HG02870 (cell line): ENCODE results near the gene TMBIM1.
A peak's percentile ranks its signal among the peaks of the same experiment; 100 is the strongest.

ENCODE experiments used
- ATAC-seq: cut with Tn5 transposase; IDR thresholded peaks from one replicate; pipeline ENCODE4 v1.9.1; 2021; ENCODE audit warnings: mild to moderate bottlenecking, moderate library complexity; ENCODE audit not compliant: unreplicated experiment

Gene TMBIM1, protein sequence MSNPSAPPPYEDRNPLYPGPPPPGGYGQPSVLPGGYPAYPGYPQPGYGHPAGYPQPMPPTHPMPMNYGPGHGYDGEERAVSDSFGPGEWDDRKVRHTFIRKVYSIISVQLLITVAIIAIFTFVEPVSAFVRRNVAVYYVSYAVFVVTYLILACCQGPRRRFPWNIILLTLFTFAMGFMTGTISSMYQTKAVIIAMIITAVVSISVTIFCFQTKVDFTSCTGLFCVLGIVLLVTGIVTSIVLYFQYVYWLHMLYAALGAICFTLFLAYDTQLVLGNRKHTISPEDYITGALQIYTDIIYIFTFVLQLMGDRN

DNA sequence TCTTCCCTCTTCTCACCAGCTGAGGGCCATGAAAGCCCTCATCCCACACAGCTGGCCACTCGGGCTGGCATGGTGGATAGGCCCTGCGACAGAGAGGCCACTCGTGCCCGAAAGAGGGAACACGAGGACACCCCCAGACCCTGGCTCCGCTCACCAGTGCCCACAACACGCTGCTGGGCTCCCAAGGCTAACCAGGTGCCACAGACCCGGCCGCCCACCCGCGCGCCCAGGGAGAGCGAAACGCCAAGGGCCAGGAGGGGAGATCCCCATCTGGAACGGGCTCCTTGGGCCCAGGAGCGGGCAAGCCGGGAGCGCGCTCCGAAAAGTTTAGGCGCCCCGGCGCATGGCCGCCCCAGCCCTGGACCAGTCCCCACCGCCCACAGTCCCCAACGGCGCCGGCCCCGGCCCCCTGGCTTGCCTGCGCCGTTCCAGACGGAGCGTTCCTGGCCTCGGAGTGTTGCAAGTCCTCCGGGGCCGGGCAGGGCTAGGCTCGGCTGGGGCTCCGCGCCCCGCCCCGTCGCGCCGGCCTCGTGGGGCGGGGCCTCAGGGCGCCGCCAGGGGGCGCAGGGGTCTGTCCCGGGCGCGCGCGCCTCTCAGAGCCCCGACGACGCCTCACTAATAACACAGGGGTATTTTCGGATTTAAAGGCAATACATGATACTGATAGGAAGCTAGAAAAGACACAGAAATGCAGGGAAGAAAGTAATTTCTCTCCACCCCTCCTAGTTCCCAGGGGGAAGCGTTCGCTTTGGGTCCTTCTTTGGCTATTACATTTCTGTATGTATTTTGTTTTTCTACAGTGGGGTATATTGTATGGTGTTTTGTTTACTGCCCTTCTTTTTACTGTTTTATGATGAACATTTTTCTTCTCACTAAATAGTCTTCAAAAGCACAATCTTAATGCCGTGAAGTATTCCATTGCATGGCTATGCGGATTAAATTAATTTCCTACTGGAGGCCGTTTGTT is at the start of gene TMBIM1:
TMBIM1 (minus strand) TSS at position 456 of the 967 bp plus-strand sequence. CDS start 10,362 bp downstream, outside the sequence.
- peak; percentile 60 for ATAC-seq

DNA sequence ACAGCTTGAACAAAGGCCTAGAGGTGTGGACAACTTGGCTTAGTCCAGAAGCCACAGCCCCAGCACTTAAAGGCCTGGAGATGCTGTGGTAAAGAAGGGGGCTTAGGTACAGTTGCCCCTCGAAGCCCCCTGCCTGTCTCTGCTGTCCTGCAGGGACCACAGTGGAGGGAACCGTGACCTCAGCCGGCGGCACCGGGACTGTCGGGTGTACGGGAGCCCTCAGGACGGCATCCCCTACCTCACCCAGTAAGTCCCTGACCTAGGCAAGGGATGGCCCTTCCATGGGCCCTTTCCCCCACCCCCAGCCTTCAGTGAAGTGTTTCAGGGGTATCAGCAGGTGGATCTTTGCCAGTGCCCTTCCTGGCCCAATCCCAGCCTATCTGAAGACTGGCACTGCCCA is 49.1 kb upstream of the TMBIM1 start:
- no peak for ATAC-seq

DNA sequence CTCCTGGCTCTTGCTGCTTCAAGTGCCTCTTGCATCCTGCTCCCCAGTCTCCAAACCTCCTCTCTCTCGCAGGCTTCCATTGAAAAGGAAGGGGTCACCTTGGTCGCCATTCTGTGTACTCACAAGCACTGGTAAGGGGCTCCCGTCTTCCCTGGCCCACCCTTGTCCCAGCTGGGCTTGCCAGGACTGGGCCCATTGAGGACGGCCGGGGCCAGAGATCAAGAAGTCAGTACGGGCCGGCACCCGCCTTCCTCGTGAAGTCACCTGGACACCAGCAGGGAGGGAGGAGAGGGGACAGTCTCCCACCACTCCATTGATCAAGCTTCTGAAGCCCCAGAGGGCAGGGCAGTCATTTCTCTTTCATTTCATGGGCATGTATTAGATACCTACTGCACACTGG is 48.4 kb upstream of the TMBIM1 start:
- no peak for ATAC-seq

DNA sequence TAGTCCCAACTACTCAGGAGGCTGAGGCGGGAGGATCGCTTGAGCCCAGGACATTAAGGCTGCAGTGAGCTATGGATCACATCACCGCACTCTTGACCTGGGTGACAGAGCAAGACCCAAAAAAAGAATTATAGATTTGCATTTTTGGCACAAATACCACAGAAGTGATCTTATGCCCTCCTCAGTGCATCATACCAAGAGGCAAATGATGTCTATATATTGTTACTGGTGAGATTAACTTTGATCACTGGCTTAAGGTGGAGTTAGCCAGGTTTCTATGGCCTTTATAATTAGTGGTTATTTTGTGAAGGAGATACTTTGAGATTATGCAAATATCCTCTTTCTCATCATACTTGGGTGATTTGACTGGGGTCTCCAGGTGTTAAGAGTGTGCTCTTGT is 42.2 kb upstream of the TMBIM1 start:
- no peak for ATAC-seq

DNA sequence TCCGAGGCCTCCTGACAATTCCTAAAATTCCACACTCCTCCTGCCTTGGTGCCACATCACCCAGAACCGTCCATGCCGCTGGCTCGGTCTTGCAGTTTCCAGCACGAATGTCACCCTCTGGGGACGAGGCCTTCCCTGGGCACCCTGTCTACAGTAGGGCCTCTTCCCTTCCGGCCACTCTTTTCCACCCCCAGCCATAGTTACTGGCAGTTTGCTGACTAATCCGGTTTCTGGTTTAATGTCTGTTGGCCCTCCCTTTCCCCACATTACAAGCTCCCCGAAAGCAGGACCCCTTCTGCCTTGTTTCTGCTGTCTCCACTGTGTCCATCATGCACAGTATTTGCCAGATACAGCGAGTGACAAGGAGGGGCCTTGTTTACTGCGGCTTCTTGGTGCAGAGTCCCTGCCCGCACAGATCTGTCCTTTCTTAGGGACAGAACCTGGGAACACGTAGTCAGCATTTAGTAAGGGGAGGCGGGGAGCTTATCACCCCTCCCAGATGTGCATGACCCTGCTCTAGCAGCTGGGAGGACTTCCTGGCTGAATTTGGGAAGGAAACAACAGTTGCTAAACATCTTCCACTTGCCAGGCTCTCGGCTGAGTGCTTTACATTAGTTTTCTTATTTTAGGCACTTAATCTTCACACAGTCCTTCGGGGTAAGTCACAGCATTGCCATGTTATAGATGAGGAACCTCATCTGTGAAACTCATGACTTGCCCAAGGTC is 40.8 kb upstream of the TMBIM1 start:
- no peak for ATAC-seq

DNA sequence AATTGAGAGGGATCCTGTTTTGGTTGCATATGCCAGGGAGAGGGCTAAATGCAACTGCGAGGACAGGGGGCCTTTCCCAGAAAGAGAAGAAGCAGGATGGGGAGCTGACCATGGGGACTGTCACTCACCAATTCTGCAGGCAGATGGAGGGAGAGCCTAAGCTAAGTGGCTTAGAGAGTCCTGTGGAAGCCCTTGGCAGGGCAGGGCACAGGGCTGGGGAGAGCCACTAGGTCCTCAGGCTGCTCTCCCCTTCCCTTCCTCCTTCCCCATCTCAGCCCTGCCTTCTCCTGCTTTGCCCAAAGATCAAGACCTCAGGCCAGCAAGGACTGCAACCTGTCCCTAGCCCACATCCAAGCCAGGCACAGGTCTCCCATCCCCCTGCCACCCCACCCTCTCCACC is 40.0 kb upstream of the TMBIM1 start:
- ATAC-seq = no peak

DNA sequence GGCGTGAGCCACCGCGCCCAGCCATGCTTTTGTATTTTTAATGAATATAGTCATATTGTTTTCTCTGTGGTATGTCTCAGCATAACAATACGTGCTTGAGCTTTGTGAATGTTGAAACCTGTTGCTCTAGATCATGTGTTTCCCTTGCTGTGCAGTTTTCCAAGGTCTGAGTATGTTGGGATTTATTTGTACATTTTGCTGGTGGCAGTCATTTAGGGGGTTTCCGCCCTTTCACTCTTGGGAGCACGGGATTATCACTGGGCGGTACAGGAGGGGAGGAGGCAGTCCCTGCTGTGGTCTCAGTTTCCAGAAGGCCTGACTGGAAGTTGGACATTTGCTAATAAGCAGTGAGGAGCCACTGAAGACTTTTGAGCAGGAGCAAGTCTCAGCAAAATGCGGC is 39.4 kb upstream of the TMBIM1 start:
- no peak for ATAC-seq

DNA sequence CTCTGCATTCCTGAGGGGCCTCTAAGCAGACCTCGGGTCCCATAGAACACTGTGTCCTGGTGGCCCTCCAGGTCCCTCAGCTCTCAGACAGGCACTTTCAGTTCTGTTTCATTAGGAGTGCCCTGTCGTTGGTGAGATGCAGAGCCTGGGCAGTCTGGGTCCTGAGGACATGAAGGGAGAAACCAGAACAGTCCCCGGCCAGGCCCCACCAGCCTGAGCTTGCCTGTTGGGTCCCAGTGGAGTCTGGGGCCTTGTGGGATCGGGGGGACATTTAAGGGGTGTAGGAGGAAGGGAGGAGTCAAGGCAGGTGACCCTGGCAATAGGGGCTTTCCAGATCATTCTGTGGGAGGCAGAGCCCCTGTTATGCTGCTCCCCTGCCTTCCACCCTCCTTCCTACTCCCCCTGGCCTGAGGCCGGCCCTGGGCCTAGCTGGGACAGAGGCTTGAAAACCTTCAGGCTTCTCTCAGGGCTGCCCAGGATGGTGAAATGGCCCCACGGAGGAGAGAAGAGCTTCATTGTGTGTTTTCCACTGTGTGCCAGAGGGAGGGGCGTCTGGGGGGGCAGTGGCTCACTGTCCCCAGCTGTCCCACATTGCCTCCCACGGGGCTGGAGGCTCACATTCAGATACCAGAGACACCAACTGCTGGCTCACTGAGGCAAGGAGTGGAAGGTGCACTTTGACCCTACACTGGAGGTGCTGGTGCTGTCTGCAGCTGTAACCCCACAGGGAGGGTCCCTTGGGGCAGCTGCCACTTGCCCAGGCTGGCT is 37.7 kb upstream of the TMBIM1 start:
- ATAC-seq = peak; percentile 34

DNA sequence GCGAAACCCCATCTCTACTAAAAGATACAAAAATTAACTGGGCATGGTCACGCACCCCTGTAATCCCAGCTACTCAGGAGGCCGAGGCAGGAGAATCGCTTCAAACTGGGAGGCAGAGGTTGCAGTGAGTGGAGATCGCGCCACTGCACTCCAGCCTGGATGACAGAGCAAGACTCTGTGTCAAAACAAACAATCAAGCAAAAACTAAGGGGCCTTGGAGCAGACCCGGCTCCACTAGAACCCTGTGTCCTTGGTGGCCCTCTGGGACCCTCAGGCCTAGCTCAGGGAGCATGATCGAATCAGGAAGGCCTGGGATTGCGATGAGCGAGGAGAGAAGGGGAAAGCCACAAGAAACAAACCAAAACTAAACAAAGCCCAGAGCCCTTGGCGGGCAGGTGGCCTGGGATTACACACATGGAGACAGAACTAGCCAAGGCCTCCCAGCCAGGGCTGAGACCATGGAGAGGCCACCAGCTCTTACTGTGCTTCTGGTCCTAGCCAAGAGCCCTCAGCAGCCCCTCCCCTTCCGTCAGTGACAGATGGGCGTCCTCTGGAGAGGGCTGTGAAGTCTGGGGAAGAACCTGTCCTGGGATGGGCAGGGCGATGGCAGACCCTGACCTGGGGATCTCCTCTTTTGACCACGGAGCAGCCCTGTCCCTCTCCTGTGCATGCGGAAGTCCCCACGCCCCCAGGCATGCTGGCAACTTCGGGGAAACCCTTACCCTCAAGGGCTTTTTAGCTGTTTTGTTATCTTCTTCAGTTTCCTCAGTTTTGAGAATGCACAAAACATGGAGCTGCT is 36.9 kb upstream of the TMBIM1 start:
- ATAC-seq = peak; percentile 34

DNA sequence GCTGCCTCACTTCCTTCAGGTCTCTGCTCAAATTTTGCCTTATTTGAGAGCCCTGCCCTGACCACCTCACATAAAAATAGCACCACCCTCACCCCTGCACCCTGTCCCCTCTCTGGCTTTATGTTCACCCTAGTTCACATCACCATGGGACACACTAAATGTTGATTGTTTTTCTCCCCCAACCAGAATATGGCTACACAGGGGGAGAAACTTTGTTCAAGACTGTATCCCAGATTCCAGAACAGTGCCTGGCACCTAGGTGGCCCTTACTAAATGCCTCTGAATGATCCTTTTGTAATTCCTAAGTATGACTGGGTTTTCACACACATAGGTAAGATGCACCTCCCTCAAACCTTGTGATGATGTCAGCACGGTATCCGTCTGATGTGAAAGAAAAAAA is 36.0 kb upstream of the TMBIM1 start:
- no peak for ATAC-seq

DNA sequence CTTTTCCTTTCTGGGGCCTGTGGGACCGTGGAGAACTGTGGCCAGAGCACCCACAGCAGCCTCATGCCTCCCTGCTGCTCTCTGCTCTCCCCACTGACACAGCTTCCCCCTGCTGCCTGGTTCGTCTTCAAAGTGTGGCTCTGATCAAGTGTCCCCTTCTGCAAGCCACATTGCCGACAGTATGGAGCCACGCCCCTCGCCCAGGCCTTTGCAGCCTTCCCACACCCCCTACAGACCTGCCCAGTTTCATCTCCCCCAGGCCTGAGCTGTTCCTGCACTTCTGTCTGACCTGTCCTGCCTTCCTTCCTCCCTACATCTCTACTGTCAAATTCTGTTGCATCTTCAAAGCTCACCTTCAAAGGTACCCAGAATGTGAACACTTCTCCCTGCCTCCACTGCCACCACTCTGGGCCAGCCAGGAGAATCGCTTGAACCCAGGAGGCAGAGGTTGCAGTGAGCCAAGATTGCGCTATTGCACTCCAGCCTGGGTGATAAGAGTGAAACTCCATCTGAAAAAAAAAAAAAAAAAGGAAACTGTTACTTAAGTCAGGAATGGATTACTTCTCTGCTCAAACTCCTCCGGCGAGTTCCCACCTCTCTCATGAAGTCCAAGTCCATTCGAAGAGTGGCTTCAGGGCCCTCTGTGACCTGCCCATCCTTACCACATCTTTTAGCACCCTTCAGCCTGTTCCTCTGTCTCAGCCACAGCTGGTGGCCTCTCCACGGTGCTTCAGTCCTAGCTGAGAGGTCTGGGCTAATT is 35.3 kb upstream of the TMBIM1 start:
- ATAC-seq = no peak

DNA sequence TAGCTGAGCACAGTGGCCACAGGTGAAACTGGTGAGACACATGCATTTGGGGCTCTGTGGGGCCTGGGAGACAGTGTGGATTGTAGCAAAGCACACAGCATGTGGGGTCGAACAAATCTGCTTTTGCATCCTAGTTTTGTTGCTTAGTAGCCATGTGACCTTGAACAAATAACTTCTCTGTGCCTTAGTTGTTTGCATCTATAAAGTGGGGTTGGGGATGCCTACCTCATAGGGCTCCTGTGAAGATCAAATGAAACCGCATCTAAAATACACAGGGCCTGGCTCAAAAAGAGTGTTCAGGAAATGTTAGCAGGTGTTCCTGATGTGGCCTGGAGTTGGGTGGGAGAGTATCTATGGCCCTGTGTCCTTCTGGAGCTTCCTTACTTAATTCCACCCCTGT is 34.0 kb upstream of the TMBIM1 start:
- no peak for ATAC-seq

DNA sequence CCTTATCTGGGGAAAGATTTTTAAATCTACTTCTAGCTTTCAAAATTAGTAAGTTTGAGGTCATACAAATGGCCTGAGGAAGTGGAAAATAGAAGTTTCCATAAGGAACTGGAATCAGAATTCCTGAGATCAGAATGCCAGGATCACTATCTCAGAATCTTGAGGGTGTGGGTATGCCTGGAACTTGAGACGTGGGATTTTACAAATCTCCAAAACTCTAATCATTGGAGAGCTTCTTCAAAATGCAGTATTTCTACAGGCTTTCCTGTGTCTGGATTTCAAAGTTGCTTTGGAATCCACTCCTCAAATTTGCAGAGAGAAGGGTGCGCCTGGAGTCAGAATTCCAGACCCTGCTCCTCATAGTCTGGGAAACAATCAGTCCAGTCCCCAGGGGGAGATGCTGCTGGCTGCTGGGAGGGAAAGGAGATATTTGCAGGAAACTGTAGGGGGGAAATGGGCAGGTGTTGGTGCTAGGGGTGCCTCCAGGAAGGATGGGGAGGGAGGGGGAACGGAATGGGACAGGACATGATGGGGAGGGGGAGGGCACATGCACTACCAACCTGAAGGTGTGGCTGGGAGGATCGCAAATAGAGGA is 33.4 kb upstream of the TMBIM1 start:
- no peak for ATAC-seq

DNA sequence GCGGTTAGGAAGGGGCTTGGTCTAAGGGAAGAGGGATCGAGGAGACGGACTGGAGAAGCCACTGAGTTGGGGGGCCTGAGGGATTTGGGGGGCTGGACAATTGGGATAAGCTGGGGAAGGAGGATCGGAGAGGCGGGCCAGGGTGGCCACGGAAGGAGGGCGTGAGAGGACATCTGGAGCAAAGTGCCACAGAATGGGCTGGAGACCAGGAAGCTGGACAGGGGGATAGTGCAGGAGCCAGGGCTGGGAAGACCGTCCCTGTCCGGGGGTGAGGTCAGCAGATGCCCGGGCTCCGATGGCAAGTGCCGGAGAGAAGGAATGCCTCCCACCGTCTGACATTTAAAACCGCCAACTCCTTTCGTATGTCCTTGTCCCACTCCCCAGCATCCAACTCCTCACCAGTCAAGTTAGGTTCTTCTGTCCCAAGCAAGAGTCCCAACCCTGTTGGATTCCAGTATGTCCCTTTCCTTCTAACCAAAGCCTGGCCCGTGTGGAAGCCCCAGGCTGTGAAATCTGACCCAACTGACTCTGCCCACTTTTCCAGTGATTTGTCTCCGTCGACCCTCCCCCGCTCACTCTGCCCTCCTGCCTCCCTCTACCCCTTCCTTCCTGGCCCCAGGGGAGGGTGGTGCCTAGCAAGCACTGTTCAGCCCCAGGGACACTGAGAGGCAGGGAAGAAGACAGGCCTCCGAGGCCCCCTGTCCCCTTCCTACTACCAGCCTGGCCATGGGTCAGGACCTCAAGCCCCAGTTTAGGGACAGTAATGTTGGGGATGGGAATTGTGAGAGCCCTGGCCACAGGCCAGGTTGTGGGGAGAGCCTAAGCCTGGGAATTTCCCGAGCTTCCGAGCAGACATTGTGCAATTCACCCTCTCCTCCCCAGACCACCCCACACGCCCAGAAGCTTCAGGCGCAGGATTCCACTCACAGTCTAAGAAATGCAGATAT is 31.5 kb upstream of the TMBIM1 start:
- ATAC-seq = no peak

DNA sequence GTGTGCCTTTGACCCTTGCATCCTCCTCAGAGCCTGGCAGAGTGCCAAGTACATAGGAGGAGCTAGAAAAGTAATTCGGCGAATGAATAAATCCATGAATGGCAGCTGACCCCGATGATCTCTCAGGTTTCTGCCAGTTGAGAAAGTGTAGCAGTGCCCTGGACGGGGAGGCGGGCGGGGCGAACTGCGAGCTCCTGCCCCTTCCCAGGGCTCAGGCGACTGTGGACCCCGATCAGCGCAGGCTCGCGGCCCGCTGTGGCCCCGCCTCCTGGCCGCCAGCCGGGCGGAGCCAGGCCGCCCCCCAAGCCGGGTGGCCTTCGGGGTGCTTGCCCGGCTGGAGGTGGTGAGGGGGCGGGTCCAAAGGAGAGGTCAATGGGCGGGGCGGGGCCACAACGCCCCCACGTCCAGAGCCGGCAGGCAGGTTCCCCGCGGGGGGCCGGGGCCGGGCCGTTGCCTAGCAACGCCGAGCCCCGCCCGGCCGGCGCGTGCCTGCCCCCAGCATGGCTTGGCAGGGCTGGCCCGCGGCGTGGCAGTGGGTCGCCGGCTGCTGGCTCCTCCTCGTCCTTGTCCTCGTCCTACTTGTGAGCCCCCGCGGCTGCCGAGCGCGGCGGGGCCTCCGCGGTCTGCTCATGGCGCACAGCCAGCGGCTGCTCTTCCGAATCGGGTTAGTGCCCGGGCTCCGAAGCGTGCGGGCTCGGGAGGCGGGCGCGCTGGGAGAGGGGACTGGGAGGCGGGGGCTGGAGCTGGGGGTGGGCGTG is 30.6 kb upstream of the TMBIM1 start:
- peak; percentile 55 for ATAC-seq

DNA sequence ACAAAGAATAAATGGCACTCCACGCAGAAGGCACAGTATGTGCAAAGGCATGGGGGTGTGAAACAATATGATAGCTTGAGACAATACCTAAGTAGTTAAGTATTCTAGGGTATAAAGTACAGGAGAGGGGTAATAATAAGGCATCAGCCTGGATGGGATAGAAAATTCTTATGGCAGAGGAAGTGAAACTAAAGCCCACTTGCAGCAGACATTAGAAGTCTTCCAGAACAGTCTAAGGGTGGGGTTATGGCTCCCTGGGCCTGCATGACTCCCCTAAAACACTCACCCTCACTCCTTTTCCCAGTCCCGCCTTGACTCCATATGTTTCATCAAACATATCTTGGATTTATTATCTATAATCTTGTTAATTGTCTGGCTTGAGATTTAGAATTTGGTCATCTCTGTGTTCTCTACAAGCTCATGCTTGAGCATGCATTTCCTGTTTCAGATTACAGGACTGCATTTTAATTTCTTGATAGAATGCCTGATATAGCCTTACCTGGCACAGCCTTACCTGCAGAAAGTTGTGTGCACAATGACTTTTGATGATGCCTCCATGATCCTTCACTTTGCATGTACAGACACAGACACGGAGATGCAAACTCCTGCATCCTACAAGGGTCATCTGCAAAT is 28.5 kb upstream of the TMBIM1 start:
- no peak for ATAC-seq
